ENCODE data around the gene CLDN16. TPM values are rescaled to one million over a fixed set of nuclear protein-coding genes. Genes with fewer than 3 reads are reported as not detected.

The CLDN16 gene
- total and polyA plus RNA-seq, 5 donors: 0.05 TPM; not detected in 4

GRCh38 chr3:190424108-190424477 lies 36.1 kb downstream of the CLDN16 start:
- Histone ChIP-seq H3K9me3 (ENCODE audit: control insufficient read depth, low read length) (no peaks in the 10 kb centered on the region), H3K4me3 (ENCODE audit: low read length) (no peak overlapping the region), H3K27ac (ENCODE audit: low read length) (no peak overlapping the region), H3K4me1 (ENCODE audit: control insufficient read depth, insufficient read depth, low read length) (no peaks in the 10 kb centered on the region), H3K27me3 (ENCODE audit: control insufficient read depth, insufficient read depth) (no peaks in the 10 kb centered on the region)
- no peak for DNase-seq
- intact Hi-C loops (cut with DNase I): loop anchor here in 1 of 4 donors (5.0 kb wide), 1 partner anchor 462 kb away; no protein-coding TSS in a partner anchor
- WGBS: 68% methylated on average over 2 of the region's 2 CpGs
- no peak for ATAC-seq

GRCh38 chr3:190424478-190425439 lies 36.8 kb downstream of the CLDN16 start:
- Histone ChIP-seq H3K9me3 (ENCODE audit: control insufficient read depth, low read length) (no peaks in the 10 kb centered on the region), H3K4me3 (ENCODE audit: low read length) (no peak overlapping the region), H3K4me1 (ENCODE audit: control insufficient read depth, insufficient read depth, low read length) (no peaks in the 10 kb centered on the region), H3K27ac (ENCODE audit: low read length) (no peak overlapping the region), H3K27me3 (ENCODE audit: control insufficient read depth, insufficient read depth) (no peaks in the 10 kb centered on the region)
- intact Hi-C loops (cut with DNase I): loop anchor here in 1 of 4 donors (5.0 kb wide), 1 partner anchor 462 kb away; no protein-coding TSS in a partner anchor
- DNase-seq (peak; percentile 45 to 79 (median 71)), ATAC-seq (peak; percentile 59 to 61)
- WGBS: 28% methylated on average over 16 of the region's 16 CpGs

- H3K27ac ChIP-seq (ENCODE audit: low read length): no peak overlapping the region
- no peaks in the 10 kb centered on the region for H3K4me1 ChIP-seq (ENCODE audit: control insufficient read depth, insufficient read depth, low read length)
- DNase-seq (no peak), ATAC-seq (no peak)
- intact Hi-C loops (cut with DNase I): no loop called here
- H3K9me3 ChIP-seq (ENCODE audit: control insufficient read depth, low read length): no peaks in the 10 kb centered on the region
- no peaks in the 10 kb centered on the region for H3K27me3 ChIP-seq (ENCODE audit: control insufficient read depth, insufficient read depth)
- WGBS: 96% methylated on average over 1 of the region's 1 CpG
- H3K4me3 ChIP-seq (ENCODE audit: low read length): no peak overlapping the region
Measured at GRCh38 chr3:190425833-190426232, 37.9 kb downstream of the CLDN16 start.

GRCh38 chr3:190426806-190427507 lies 39.0 kb downstream of the CLDN16 start:
- Histone ChIP-seq H3K9me3 (ENCODE audit: control insufficient read depth, low read length) (no peaks in the 10 kb centered on the region), H3K27me3 (ENCODE audit: control insufficient read depth, insufficient read depth) (no peaks in the 10 kb centered on the region), H3K4me1 (ENCODE audit: control insufficient read depth, insufficient read depth, low read length) (no peaks in the 10 kb centered on the region), H3K27ac (ENCODE audit: low read length) (no peak overlapping the region), H3K4me3 (ENCODE audit: low read length) (no peak overlapping the region)
- intact Hi-C loops (cut with DNase I): no loop called here
- ATAC-seq: no peak
- WGBS: 85% methylated on average over 6 of the region's 6 CpGs
- no peak for DNase-seq

GRCh38 chr3:190429681-190430080 lies 41.7 kb downstream of the CLDN16 start:
- no peaks in the 10 kb centered on the region for H3K4me1 ChIP-seq (ENCODE audit: control insufficient read depth, insufficient read depth, low read length)
- ATAC-seq (no peak), DNase-seq (no peak)
- intact Hi-C loops (cut with DNase I): no loop called here
- H3K4me3 ChIP-seq (ENCODE audit: low read length): no peak overlapping the region
- no peaks in the 10 kb centered on the region for H3K27me3 ChIP-seq (ENCODE audit: control insufficient read depth, insufficient read depth)
- H3K9me3 ChIP-seq (ENCODE audit: control insufficient read depth, low read length): no peaks in the 10 kb centered on the region
- 86% methylated on average over 2 of the region's 2 CpGs for WGBS
- no peak overlapping the region for H3K27ac ChIP-seq (ENCODE audit: low read length)

GRCh38 chr3:190430906-190431305 lies 42.9 kb downstream of the CLDN16 start:
- no peak for ATAC-seq
- Histone ChIP-seq H3K4me1 (ENCODE audit: control insufficient read depth, insufficient read depth, low read length) (no peaks in the 10 kb centered on the region), H3K4me3 (ENCODE audit: low read length) (no peak overlapping the region), H3K9me3 (ENCODE audit: control insufficient read depth, low read length) (no peaks in the 10 kb centered on the region), H3K27ac (ENCODE audit: low read length) (no peak overlapping the region), H3K27me3 (ENCODE audit: control insufficient read depth, insufficient read depth) (no peaks in the 10 kb centered on the region)
- DNase-seq: no peak
- intact Hi-C loops (cut with DNase I): no loop called here
- WGBS: 79% methylated on average over 2 of the region's 2 CpGs

- H3K27ac ChIP-seq (ENCODE audit: low read length): no peak overlapping the region
- intact Hi-C loops (cut with DNase I): no loop called here
- no peaks in the 10 kb centered on the region for H3K4me1 ChIP-seq (ENCODE audit: control insufficient read depth, insufficient read depth, low read length)
- no peak overlapping the region for H3K4me3 ChIP-seq (ENCODE audit: low read length)
- ATAC-seq (no peak), DNase-seq (no peak)
- no peaks in the 10 kb centered on the region for H3K9me3 ChIP-seq (ENCODE audit: control insufficient read depth, low read length)
- no peaks in the 10 kb centered on the region for H3K27me3 ChIP-seq (ENCODE audit: control insufficient read depth, insufficient read depth)
Measured at GRCh38 chr3:190432216-190432615, 44.3 kb downstream of the CLDN16 start.

GRCh38 chr3:190433626-190434025 lies 45.7 kb downstream of the CLDN16 start:
- DNase-seq: no peak
- no peaks in the 10 kb centered on the region for H3K4me1 ChIP-seq (ENCODE audit: control insufficient read depth, insufficient read depth, low read length)
- no peaks in the 10 kb centered on the region for H3K9me3 ChIP-seq (ENCODE audit: control insufficient read depth, low read length)
- WGBS: 76% methylated on average over 4 of the region's 4 CpGs
- ATAC-seq: no peak
- H3K4me3 ChIP-seq (ENCODE audit: low read length): no peak overlapping the region
- H3K27ac ChIP-seq (ENCODE audit: low read length): no peak overlapping the region
- no peaks in the 10 kb centered on the region for H3K27me3 ChIP-seq (ENCODE audit: control insufficient read depth, insufficient read depth)
- intact Hi-C loops (cut with DNase I): no loop called here

GRCh38 chr3:190435618-190436017 lies 47.7 kb downstream of the CLDN16 start:
- Histone ChIP-seq H3K4me1 (ENCODE audit: control insufficient read depth, insufficient read depth, low read length) (no peaks in the 10 kb centered on the region), H3K27me3 (ENCODE audit: control insufficient read depth, insufficient read depth) (no peaks in the 10 kb centered on the region), H3K9me3 (ENCODE audit: control insufficient read depth, low read length) (no peaks in the 10 kb centered on the region), H3K4me3 (ENCODE audit: low read length) (no peak overlapping the region), H3K27ac (ENCODE audit: low read length) (no peak overlapping the region)
- ATAC-seq (no peak), DNase-seq (no peak)
- WGBS: 61% methylated on average over 3 of the region's 3 CpGs
- intact Hi-C loops (cut with DNase I): no loop called here

GRCh38 chr3:190436331-190436730 lies 48.4 kb downstream of the CLDN16 start:
- Histone ChIP-seq H3K9me3 (ENCODE audit: control insufficient read depth, low read length) (no peaks in the 10 kb centered on the region), H3K27ac (ENCODE audit: low read length) (no peak overlapping the region), H3K4me1 (ENCODE audit: control insufficient read depth, insufficient read depth, low read length) (no peaks in the 10 kb centered on the region), H3K27me3 (ENCODE audit: control insufficient read depth, insufficient read depth) (no peaks in the 10 kb centered on the region), H3K4me3 (ENCODE audit: low read length) (no peak overlapping the region)
- WGBS: 76% methylated on average over 2 of the region's 2 CpGs
- intact Hi-C loops (cut with DNase I): no loop called here
- no peak for DNase-seq
- ATAC-seq: no peak

GRCh38 chr3:190442240-190442639 lies 54.3 kb downstream of the CLDN16 start:
- Histone ChIP-seq H3K27me3 (ENCODE audit: control insufficient read depth, insufficient read depth) (no peaks in the 10 kb centered on the region), H3K4me1 (ENCODE audit: control insufficient read depth, insufficient read depth, low read length) (no peaks in the 10 kb centered on the region), H3K4me3 (ENCODE audit: low read length) (no peak overlapping the region), H3K9me3 (ENCODE audit: control insufficient read depth, low read length) (no peaks in the 10 kb centered on the region), H3K27ac (ENCODE audit: low read length) (no peak overlapping the region)
- DNase-seq: no peak
- no peak for ATAC-seq
- WGBS: 94% methylated on average over 1 of the region's 1 CpG
- intact Hi-C loops (cut with DNase I): no loop called here
